ENCODE measurements around the gene ZNF76.

DNA sequence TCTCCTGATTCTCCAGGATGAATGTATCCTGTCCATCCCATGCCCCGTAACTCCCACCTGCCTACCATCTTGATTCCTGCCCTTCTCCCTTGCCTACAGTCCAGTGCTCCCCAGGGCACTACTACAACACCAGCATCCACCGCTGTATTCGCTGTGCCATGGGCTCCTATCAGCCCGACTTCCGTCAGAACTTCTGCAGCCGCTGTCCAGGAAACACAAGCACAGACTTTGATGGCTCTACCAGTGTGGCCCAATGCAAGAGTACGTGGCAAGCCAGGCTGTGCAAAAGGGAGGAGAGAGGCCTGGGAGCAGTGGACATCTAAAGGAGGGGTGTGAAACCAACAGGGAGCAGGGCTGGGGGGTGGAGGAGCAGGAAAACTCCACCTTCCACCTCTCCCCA is 15.0 kb upstream of the ZNF76 start:
- TF ChIP-seq CTCF (IDR thresholded peaks at IDR 0.05): no peak
- no peak for TF ChIP-seq EZH2phosphoT487 (IDR thresholded peaks at IDR 0.05)
- TF ChIP-seq EZH2 (IDR thresholded peaks at IDR 0.05): no peak

All from neural progenitor cell (in vitro differentiated cells).